Right kidney (tissue), 1 donor: ENCODE results near the gene NME3.

Source experiments
- DNase-seq: peaks from one replicate; pipeline ENCODE4 v3.0.0-alpha.2; 2016

NME3 gene

DNA sequence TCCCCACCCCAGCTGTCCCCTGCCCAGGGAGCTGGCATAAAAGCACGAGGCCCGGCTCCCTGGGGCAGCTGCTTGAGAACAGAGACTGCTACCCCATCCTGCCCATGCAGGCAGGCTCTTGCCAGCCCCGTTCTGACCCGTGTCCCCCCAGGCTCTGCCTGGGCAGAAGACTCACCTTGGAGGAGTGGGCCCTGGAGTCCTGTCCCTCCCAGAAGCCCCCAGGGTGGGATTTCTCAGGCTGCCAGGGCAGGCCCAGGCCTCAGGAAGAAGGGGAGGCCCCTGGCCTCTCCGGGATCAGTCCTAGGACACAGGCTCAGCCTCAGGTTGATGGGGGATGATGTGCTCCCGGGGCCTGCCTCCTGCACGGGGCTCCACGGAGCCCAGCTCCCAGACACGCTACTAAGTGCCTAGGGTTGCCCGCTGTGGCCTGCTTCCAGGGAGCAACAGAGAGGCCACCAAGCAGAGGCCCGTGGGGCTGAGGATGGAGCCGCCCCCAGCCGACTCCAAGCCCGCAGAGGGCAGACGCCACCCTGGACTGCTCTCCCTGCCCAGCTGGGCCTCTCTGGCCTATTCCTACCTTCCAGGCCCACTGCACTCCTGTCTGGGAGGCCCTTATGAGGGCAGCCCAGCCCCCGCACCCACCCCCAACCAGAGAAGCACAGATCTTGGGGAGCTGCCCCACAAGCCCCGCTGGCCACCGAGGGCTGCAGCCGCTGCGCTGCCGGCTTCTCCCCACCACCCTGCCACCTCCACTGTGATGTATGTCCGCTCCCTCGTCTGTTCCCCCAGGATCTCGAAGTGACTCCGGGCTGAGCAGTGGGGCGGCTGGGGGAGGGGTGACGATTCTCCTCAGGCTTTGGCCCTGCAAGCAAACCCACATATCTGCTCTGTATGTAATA lies 1.7 kb downstream of the NME3 start:
- no peak for DNase-seq

DNA sequence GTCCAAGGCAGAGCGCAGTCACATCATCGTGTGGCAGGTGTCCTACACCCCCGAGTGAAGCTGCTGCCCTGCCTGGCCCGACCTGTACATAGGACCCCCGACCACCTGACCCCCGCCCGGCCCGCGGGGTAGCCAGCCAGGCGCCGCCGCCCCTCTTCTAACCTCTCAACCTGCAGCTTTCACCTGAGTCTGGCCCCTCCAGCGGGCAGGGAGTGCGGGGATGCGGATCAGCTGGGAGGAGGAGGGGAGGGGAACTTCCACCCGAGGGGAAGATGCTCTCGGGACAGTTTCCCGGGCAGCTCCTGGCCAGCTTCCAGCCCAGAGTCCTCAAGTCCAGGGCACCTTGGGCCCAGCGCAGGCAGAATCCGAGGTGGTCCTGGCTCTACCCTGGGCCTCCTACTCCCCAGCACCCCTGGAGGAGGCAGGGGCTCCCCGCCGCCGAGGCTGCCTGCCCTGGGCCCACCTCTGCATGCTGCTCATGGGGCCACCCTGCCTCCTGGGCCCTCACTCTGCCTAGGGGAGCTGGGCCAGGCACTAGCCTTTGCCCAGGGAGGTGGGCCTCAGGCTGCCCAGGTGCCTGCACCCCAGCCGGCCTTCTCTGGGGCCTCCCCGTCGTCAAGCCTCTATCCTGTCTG lies 2.5 kb downstream of the NME3 start:
- DNase-seq: no peak

DNA sequence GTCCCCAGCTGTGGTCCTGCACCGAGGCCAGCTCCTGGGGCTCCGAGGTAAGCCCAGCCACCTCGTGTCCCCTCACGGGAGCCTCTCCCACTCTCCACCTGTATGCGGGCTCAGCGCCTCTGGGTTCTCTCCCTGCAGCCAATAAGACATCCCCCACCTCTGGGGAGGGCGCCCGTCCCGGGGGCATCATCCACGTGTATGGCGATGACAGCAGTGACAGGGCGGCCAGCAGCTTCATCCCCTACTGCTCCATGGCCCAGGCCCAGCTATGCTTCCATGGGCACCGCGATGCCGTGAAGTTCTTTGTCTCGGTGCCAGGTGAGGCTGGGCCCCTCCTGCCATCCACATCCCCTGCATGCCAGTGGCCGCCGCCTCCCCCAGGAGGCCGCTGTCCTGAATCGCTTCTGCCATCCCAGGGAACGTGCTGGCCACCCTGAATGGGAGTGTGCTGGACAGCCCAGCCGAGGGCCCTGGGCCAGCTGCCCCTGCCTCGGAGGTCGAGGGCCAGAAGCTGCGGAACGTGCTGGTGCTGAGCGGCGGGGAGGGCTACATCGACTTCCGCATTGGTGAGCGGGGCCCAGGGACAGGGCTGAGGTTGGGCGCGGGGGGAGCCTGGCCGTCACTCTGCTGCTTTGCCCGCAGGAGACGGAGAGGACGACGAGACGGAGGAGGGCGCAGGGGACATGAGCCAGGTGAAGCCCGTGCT lies 3.1 kb downstream of the NME3 start:
- DNase-seq: no peak

DNA sequence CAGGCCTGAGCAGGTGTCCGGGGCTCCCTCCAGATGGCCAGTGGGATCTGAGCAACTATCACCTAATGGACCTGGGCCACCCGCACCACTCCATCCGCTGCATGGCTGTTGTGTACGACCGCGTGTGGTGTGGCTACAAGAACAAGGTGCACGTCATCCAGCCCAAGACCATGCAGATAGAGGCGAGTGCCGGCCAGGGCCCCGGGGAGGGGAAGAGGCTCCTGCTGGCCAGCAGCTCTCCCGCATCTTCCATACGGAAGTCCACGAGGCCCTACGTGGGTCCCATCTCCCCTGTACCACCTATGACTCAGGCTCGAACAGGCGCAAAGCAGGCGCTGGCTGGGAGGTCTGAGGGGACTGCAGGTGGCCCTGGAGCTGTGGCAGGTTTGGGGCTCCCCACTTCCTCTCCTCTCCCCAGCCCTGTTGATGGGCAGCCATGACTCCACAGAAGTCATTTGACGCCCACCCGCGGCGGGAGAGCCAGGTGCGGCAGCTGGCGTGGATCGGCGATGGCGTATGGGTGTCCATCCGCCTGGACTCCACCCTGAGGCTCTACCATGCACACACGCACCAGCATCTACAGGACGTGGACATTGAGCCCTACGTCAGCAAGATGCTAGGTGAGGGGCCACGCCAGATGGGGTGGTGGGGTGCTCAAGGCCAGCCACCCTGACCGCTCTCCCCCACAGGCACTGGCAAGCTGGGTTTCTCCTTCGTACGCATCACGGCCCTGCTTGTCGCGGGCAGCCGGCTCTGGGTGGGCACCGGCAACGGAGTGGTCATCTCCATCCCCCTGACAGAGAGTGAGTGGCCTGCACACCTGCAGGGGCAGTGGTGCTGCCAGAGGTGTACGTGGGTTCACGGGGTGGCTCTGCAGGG lies 4.0 kb downstream of the NME3 start:
- DNase-seq: no peak

DNA sequence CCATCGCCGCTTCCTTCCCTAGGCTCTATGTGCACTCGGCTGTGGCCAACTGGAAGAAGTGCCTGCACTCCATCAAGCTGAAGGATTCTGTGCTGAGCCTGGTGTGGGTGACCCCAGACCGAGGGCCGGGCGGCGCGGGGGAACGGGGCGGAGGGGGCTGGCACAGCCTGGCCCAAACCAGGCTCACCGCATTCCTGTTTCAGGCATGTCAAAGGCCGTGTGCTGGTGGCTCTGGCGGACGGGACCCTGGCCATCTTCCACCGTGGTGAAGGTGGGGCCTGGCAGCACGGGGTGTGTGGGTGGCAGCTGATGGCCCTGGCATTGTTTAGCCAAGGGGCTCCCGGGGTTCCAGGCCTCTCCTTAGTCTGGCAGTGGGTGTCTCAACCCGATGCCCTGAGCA lies 4.6 kb downstream of the NME3 start:
- no peak for DNase-seq

DNA sequence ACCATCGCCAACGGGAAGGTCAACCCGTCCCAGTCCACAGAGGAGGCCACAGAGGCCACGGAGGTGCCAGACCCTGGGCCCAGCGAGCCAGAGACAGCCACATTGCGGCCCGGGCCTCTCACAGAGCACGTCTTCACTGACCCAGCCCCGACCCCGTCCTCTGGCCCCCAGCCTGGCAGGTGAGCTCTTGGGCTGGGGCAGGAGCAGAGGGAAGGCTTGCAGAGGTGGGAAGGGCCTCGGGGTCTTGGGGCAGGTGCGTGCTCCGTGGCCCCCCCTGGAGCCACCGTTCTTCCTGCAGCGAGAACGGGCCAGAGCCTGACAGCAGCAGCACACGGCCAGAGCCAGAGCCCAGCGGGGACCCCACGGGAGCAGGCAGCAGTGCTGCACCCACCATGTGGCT lies 5.1 kb downstream of the NME3 start:
- DNase-seq: no peak

DNA sequence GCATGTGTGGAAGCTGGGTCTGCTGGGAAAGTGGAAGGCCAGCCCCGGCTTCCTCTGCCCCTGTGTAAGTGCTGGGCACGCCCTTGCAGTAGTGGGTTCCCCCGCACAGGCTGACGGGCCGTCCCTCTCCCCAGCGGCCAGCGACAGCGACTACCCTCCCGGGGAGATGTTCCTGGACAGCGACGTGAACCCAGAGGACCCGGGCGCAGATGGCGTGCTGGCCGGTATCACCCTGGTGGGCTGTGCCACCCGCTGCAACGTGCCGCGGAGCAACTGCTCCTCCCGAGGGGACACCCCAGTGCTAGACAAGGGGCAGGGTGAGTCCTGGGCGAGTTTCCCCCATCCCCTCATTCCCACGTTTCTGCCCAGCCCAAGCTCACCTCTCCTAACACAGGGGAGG lies 5.5 kb downstream of the NME3 start:
- DNase-seq: no peak

DNA sequence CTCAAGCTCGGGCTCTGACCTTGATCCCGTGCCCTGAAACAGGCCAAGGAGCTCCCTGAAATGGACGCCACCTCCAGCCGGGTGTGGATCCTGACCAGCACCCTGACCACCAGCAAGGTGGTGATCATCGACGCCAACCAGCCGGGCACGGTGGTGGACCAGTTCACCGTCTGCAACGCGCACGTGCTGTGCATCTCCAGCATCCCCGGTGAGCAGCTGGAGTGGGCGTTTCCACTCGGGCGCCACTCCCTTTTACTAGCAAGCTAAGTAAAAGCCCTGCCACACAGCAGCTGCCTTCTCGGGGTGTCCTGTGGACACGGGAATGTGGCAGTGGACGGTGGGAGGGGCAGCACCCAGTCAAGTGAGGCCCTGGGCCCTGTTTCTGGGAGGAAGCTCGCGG lies 6.4 kb downstream of the NME3 start:
- no peak for DNase-seq

DNA sequence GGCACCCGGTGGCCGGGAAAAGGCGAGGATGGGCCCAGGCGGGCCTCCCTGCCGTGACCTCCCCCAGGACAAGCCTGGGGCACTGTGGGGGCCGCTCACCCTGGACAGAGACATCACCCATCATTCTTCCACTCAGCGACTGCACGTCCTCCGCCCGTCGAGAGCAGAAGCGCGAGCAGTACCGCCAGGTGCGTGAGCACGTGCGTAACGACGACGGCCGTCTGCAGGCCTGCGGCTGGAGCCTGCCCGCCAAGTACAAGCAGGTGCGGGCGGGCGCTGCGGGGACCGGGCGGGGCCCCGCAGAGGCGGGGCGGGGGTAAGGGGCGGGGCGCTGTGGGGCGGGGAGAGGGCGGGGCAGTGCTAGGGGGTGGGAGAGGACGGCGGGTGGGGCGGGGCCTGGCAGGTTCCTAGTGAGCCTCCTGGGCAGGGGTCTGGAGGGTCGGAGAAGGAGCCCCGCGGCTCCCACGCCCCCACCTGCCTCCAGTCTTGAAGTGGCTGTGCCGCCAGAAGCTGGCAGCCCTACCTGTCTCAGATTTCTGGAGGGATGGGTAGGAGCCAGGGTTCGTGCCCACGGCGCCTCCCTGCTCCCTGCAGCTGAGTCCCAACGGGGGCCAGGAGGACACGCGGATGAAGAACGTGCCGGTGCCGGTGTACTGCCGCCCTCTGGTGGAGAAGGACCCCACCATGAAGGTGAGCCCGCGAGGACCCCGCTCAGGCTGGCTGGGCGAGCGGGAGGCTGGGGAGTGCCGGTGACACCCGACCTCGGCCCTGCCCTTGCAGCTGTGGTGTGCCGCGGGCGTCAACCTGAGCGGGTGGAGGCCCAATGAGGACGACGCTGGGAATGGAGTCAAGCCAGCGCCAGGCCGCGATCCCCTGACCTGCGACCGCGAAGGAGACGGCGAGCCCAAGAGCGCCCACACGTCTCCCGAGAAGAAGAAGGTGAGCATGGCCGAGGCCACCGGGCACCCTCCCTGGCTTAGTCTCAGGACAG lies 7.5 kb downstream of the NME3 start:
- DNase-seq: peak; percentile 60

DNA sequence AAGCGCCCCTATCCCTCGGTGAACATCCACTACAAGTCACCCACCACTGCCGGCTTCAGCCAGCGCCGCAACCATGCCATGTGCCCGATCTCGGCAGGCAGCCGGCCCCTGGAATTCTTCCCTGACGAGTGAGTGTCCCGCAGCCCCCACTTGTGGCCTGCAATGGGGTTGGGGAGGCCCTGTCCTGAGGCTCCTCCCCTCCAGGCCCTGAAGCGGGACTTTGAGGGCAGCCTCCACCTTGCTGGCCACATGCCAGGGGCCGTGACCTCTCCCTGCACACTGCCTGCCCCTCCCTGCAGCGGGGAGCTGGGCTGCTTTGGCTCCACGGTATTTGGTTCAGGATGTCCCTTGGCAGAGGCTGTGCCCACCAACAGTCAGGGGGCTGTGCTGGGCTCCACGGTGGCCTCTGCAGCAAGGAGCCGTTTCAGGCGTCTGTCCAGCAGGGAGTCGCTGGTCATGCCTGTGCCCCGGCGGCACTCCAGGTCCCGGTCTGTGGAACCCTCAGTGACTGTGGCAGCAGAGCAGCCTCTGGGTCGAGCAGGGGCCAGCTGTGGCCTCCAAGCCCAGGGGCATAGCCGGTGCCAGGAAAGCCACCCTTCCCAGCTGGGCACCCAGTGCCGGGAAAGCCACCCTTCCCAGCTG lies 8.3 kb downstream of the NME3 start:
- peak; percentile 47 for DNase-seq

DNA sequence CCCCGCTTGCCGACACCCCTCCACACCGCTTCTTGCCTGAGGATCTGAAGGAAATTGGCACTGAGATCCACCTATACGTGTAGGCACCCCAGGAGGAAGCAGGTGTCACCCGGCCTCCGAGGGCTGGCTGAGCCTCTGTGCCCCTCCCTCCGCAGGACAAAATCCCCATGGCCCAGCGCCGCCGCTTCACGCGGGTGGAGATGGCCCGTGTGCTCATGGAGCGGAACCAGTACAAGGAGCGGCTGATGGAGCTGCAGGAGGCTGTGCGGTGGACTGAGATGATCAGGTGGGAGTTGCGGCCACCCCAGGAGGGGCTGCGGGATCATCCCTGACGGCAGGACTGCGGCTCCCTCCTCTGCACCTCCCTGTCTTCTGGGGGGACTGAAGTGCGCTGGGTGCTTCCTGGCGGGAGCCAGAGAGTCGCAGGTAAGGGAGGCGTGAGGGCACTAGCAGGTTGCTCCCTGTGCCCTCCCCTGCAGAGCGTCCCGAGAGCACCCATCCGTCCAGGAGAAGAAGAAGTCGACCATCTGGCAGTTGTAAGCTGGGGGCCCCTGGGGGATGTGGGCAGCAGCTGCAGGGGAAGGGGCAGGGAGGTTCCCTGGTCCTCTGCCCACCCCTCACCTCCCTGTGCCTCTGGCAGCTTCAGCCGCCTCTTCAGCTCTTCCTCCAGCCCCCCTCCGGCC lies 9.0 kb downstream of the NME3 start:
- DNase-seq: no peak

DNA sequence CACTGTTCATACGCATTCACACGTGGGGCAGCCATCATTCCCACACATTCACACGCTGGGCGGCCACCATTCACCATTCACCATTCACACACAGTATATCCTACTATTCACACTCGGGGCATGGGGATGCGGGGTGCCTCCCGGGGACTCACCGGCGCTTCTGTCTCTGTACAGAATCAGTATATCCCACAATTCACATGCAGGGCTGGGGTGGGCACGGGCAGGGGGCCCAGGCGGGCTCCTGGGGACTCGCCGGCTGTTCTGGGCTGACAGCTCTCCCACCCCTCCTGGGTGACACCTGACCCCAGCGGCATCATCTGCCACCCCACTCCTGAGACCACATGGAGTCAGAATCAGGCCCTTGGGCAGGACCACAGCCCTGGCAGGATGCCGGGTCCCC lies 9.6 kb downstream of the NME3 start:
- no peak for DNase-seq

DNA sequence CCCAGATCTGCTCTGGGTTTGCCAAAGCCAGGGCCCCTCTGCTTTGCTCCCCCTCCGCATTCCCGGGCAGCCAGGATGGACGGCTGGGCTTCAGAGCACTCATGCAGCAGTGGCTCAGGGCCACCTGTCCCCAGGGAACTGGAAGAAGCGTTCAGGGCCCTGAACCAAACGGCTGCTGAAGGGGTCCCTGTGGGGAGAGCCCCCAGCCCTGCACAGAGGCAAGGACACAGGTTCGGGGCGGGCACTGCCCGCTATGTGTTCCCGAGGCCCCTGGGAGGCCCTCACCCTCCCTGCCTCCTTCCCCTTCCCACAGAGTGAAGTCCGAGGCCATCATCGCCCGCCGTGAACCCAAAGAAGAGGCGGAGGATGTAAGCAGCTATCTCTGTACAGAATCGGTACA lies 10.4 kb downstream of the NME3 start:
- DNase-seq: no peak

DNA sequence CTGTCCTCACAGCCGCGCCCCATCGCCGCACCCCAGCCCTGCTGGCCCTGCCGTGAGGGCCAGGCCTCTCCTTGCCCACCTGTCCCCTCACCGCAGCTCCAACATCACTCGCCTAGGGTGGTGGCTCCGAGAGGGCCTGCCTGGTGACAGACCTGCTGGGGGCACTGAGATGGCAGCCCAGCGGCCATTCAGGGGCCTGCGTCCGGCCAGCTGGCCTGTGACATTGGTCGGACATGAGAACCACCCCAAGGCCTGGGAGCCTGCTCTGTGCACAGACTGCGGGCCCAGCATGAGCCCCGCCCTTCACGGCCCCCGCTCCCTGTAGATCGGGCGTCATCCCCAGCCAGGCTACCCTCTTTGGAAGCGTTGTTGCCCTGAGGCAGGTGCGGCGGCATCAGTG lies 11.8 kb downstream of the NME3 start:
- DNase-seq: no peak

DNA sequence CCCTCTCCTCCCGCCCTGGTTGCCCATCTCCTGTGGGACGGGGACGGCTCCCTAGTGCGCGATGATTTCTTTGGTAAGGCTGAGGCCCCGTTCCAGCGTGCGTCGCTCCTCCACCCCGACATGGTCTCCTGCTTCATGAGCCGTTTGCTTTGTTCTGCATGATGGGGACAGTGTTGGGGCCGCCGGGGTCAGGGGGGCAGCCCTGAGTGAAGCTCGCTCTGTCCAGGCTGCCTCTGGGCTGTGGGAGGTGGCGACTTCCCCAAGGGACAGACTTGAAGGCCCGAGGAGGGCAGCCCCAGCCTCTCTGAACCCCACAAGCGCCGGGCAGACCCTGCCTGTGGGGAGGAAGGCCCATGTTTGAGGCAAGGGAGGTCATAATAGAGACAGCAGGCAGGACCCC lies 12.4 kb downstream of the NME3 start:
- no peak for DNase-seq

DNA sequence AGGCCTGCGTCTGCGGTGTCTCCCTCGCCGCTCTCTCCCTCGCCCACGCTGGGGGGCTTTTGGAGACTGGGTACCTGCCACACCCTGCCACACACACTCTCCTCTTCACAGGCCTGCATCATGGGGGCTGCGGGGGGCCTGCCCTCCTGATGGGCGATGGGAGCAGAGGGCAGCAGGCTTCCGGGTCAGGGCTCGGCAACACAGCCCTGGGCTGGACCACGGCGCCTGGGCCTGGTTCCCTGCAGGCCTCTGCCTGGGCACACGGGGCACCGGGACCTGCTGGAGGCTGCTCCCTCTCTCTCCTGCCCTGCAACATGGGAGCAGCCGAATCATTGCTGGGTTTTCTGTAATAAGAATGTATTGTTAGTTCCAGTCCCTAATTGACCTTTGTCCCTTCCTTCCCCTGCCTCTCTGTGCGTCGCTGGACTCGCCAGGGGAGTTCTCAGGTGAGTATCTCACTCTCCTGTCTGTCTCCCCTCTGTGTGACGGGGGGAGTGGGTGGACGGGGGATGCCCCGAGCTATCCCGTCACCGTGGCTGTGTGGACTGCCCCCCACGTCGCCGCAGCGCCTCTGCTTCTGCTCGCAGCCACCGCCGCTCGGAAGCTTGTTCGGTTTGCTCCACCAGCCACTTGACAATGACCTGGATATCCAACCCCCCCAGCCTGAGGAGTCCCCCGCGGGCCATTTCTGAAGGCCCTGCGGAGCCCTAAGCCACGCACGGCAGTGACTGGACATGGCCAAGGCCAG lies 13.5 kb downstream of the NME3 start:
- no peak for DNase-seq

DNA sequence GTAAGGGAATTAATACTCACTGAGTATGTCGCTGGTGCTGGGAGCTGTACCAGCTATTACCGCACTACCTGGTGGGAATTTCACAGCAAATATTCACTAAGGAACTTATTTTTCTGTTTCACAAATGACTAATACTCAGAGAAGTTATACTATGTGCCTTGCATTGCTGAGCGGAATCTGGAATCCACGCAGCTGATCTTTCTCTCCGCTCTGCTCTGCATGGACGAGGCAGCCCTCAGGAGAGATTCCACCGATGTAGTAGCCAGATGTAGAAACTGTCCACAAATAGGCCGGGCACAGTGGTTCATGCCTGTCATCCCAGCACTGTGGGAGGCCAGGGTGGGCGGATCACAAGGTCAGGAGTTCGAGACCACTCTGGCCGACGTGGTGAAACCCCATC lies 17.1 kb downstream of the NME3 start:
- DNase-seq: no peak

DNA sequence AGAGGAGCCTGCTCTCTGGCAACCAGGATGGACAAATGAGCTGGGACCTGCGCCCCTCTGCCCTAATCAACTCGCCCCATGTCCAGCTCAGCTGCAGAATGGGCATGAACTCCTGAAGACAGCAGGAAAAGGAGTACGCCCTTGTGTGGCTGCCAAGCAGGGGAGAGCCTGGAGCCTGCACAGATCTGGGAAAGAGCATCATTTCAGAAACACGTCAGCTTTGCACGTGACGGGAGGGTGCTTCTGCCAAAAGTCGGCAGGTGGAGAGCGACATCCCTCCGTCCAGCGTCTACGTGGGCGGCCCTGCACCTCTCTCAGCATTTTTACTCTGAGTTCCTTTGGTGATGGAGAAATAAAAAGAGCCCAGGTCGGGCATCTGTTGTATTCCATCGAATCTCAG lies 18.5 kb downstream of the NME3 start:
- no peak for DNase-seq

DNA sequence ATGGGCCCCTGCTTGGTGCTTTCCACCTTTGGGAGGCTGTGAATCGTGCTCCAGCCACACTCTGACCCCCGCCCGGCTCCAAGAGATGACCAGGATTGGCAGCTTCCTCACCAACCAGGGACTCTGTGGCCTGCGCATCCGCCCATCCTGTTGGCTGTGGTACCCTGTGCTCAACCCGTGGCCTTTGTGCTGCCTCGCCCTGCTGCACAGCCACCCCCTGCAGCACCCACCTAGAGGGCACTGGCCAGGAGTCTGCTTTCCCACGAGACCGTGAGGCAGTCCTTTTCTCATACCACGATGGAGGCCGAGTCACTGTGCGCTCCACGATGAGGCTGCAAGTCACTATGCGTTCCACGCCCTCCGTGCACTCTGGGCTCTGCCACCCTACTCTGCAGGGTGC lies 19.4 kb downstream of the NME3 start:
- no peak for DNase-seq
